ENCODE measurements around the gene CEP104. TPM values are rescaled to one million over a fixed set of nuclear protein-coding genes. Genes with fewer than 3 reads are reported as not detected.
"Not testable (repeated sequence)": the region's sequence is repeated elsewhere in the genome, so short reads cannot be mapped to it uniquely, and the experiment has no call there.

Gene CEP104
- total RNA-seq, 1 donor from 2014 or later, result 27.5 TPM

GRCh38 chr1:3828391-3828790, 28.6 kb downstream of the CEP104 start:
- ATAC-seq (no peak), DNase-seq (ENCODE audit: low spot score) (no peak)

GRCh38 chr1:3827813-3828307, 29.2 kb downstream of the CEP104 start:
- ATAC-seq (no peak), DNase-seq (ENCODE audit: low spot score) (no peak)

- ATAC-seq (no peak), DNase-seq (ENCODE audit: low spot score) (no peak)
Observed at GRCh38 chr1:3825356-3825755, 31.7 kb downstream of the CEP104 start.

GRCh38 chr1:3824650-3825049, 32.4 kb downstream of the CEP104 start:
- no peak for ATAC-seq
- no peak for DNase-seq (ENCODE audit: low spot score)

GRCh38 chr1:3822421-3822820, 34.6 kb downstream of the CEP104 start:
- no peak for DNase-seq (ENCODE audit: low spot score)
- ATAC-seq, result no peak

- no peak for ATAC-seq
- no peak for DNase-seq (ENCODE audit: low spot score)
Observed at GRCh38 chr1:3821908-3822307, 35.1 kb downstream of the CEP104 start.

- DNase-seq (ENCODE audit: low spot score) (no peak), ATAC-seq (no peak)
Observed at GRCh38 chr1:3821447-3821846, 35.6 kb downstream of the CEP104 start.

GRCh38 chr1:3821004-3821403, 36.0 kb downstream of the CEP104 start:
- DNase-seq (ENCODE audit: low spot score) (no peak), ATAC-seq (no peak)

- ATAC-seq (no peak), DNase-seq (ENCODE audit: low spot score) (no peak)
Observed at GRCh38 chr1:3820316-3820715, 36.7 kb downstream of the CEP104 start.

- ATAC-seq (no peak), DNase-seq (ENCODE audit: low spot score) (no peak)
Observed at GRCh38 chr1:3819771-3820200, 37.2 kb downstream of the CEP104 start.

- no peak for ATAC-seq
- no peak for DNase-seq (ENCODE audit: low spot score)
Observed at GRCh38 chr1:3817821-3818597, 39.0 kb downstream of the CEP104 start.

- ATAC-seq (no peak), DNase-seq (ENCODE audit: low spot score) (no peak)
Observed at GRCh38 chr1:3817138-3817740, 39.8 kb downstream of the CEP104 start.

- no peak for DNase-seq (ENCODE audit: low spot score)
- no peak for ATAC-seq
Observed at GRCh38 chr1:3816331-3817137, 40.5 kb downstream of the CEP104 start.

GRCh38 chr1:3814771-3815561, 42.0 kb downstream of the CEP104 start:
- ATAC-seq (no peak), DNase-seq (ENCODE audit: low spot score) (no peak)

- no peak for DNase-seq (ENCODE audit: low spot score)
- no peak for ATAC-seq
Observed at GRCh38 chr1:3814065-3814464, 42.9 kb downstream of the CEP104 start.

GRCh38 chr1:3811595-3811911, 45.5 kb downstream of the CEP104 start:
- no peak for DNase-seq (ENCODE audit: low spot score)
- no peak for ATAC-seq

- ATAC-seq; DNase-seq (ENCODE audit: low spot score): not testable (repeated sequence)
Observed at GRCh38 chr1:3810149-3810761, 46.8 kb downstream of the CEP104 start.

GRCh38 chr1:3809680-3810079, 47.3 kb downstream of the CEP104 start:
- DNase-seq (ENCODE audit: low spot score), result no peak
- no peak for ATAC-seq

- DNase-seq (ENCODE audit: low spot score) (no peak), ATAC-seq (no peak)
Observed at GRCh38 chr1:3807769-3808168, 49.2 kb downstream of the CEP104 start.

GRCh38 chr1:3805038-3805437, 52.0 kb downstream of the CEP104 start:
- DNase-seq (ENCODE audit: low spot score), result no peak
- ATAC-seq, result no peak

- ATAC-seq; DNase-seq (ENCODE audit: low spot score): not testable (repeated sequence)
Observed at GRCh38 chr1:3804627-3804944, 52.4 kb downstream of the CEP104 start.

All from left lobe of liver (tissue), 2 donors.